Kidney (tissue), 14 donors: ENCODE data around the gene AZI2. TPM values are rescaled to one million over a fixed set of nuclear protein-coding genes. Genes with fewer than 3 reads are reported as not detected.

Source experiments
- DNase-seq, 5 donors: peaks; one replicate each; pipeline ENCODE4 v3.0.0-alpha.2; 2013 to 2020
- FAIRE-seq: peaks from 2 replicates; lab custom pipeline; 2012; peaks lifted over from hg19 to GRCh38; lab: Jason Lieb, UNC
- H3K27ac ChIP-seq, 2 donors: one replicate each; pipeline ENCODE4 v1.7.0; 2013; ENCODE audit warnings: low read depth in 2 of 2, low read length in 2 of 2, inconsistent platforms in 1 of 2
- H3K27me3 ChIP-seq: one replicate; pipeline ENCODE4 v1.7.1; 2013; ENCODE audit warnings: low read length, inconsistent platforms; ENCODE audit not compliant: control insufficient read depth, insufficient read depth
- H3K36me3 ChIP-seq, 3 donors: one replicate each; pipeline versions ENCODE4 v1.7.0 to v1.7.1; 2013; ENCODE audit warnings: low read length in 3 of 3, control low read depth in 1 of 3, inconsistent platforms in 1 of 3; ENCODE audit not compliant: insufficient read depth in 3 of 3, control insufficient read depth in 2 of 3
- H3K4me1 ChIP-seq, 3 donors: one replicate each; pipeline versions ENCODE4 v1.7.0 to v1.7.1; 2013; ENCODE audit warnings: low read length in 3 of 3, inconsistent platforms in 1 of 3, low read depth in 1 of 3; ENCODE audit not compliant: control insufficient read depth in 2 of 3, insufficient read depth in 2 of 3
- H3K4me3 ChIP-seq, 3 donors: one replicate each; pipeline versions ENCODE4 v1.7.0 to v1.8.1; 2013; ENCODE audit warnings: low read length in 3 of 3, control low read depth in 1 of 3, inconsistent platforms in 1 of 3
- H3K9ac ChIP-seq, 3 donors: one replicate each; pipeline versions ENCODE4 v1.7.0 to v1.7.1; 2013; ENCODE audit warnings: low read length in 3 of 3, control low read depth in 1 of 3, inconsistent platforms in 1 of 3
- H3K9me3 ChIP-seq, 3 donors: one replicate each; pipeline versions ENCODE4 v1.7.0 to v1.7.1; 2013; ENCODE audit warnings: low read length in 3 of 3, control low read depth in 1 of 3, inconsistent platforms in 1 of 3; ENCODE audit not compliant: control insufficient read depth in 2 of 3, insufficient read depth in 1 of 3
- intact Hi-C: fragments of 100-400 bp; cut with DNase I; formaldehyde crosslinking; loops from one replicate; pipeline ENCODE4 v1.11.1; 2022
- polyA plus RNA-seq: library from polyadenylated mRNA; stranded (reverse); fragments of 350-450 nt; fragmentation: Illumina TruSeq; extraction: RNeasy Lipid Tissue Mini Kit (QIAGEN cat#74804); gene quantifications from one replicate; pipeline ENCODE4 v1.2.3, GENCODE V29; 2014; ENCODE audit warnings: low read depth, low replicate concordance; ENCODE audit not compliant: insufficient read depth
- total RNA-seq: library from RNA; stranded (reverse); fragmentation: NEBNext Ultra II Directional; extraction: Animal tissue kit (Norgen Biotek cat#: 25700); gene quantifications from one replicate; pipeline ENCODE4 v1.2.1, GENCODE V29; 2021
- TF ChIP-seq, protein P1 (sequence below): IDR thresholded peaks from 3 replicates; pipeline ENCODE4 v1.5.1; 2012; ENCODE audit warnings: mild to moderate bottlenecking, moderate library complexity, borderline replicate concordance; ENCODE audit not compliant: insufficient read depth; ENCODE audit errors: extremely low read depth
- donor health status: control.
- donor health status: control.
- donor health status: control.
- donor health status: control.
- donor health status: control.
- donor health status: DM: yes; HTN: yes; CAD: no.
- donor health status: Normal renal cell carcinoma (clear cell type).

Gene AZI2
- total and polyA plus RNA-seq, 2 donors from 2014 or later, result 38.2 to 59.0 TPM

DNA sequence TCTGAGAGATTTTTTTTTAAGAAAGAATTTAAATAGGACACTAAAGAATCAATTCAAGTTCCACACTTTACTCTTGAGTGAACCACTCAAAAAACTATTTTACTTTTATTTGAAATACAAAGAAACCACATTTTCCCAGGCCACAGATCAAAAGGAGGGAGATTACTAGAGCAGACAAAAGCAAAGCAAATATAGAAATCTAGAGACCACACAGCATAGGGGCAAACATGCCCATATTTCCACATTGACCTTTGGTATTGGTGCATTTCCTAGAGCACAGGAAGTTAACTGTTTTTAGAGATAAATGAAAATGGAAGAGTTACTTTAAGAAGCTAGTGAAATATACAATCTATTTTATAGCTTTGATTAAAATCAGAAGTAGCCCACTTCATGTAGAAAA, 27.6 kb downstream of the AZI2 start:
- H3K9ac ChIP-seq, result no peak overlapping the region
- H3K9me3 ChIP-seq, result no peaks in the 10 kb centered on the region
- no peaks in the 10 kb centered on the region for H3K4me1 ChIP-seq
- DNase-seq (no peak), FAIRE-seq (no peak)
- H3K27me3 ChIP-seq, result no peaks in the 10 kb centered on the region
- no peak overlapping the region for H3K27ac ChIP-seq
- H3K36me3 ChIP-seq, result peaks cover 3 to 9% (median 3%) of the 10 kb centered on the region in 3 donors
- TF ChIP-seq, protein P1, sequence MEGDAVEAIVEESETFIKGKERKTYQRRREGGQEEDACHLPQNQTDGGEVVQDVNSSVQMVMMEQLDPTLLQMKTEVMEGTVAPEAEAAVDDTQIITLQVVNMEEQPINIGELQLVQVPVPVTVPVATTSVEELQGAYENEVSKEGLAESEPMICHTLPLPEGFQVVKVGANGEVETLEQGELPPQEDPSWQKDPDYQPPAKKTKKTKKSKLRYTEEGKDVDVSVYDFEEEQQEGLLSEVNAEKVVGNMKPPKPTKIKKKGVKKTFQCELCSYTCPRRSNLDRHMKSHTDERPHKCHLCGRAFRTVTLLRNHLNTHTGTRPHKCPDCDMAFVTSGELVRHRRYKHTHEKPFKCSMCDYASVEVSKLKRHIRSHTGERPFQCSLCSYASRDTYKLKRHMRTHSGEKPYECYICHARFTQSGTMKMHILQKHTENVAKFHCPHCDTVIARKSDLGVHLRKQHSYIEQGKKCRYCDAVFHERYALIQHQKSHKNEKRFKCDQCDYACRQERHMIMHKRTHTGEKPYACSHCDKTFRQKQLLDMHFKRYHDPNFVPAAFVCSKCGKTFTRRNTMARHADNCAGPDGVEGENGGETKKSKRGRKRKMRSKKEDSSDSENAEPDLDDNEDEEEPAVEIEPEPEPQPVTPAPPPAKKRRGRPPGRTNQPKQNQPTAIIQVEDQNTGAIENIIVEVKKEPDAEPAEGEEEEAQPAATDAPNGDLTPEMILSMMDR, result no peak
- H3K4me3 ChIP-seq, result no peak overlapping the region
- intact Hi-C loops, result loop anchor here (10.0 kb wide), 1 partner anchor 606 kb away; no protein-coding TSS in a partner anchor

DNA sequence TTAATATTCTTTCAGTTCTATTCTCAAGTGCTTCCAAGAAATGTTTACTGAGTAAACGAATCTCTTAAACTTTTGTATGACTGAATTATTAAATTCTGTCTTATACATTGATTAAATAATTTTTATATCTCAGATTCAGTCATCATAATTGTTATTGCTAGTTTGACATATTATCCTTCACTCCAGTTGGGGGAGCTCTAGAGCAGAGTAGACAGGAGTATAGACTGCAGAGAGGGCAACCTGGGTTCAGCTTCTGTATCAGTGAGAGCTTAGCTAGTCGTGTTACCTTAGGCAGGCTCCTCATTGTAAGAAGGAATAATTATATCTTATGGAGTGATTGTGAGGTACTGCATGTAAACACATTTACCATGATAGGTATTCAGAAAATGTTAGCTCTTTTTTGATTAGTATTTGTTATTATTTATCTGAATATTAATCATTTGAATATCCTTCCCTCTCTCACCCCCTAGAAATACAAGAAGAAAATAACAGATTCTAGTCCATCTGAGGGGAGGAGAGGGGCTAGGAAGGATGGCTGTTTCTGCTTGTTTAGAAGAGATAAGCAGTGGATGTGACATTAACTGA, 31.1 kb downstream of the AZI2 start:
- no peak overlapping the region for H3K4me3 ChIP-seq
- DNase-seq (peak in 1 of 5 donors; percentile 46), FAIRE-seq (peak; percentile 65)
- no peaks in the 10 kb centered on the region for H3K27me3 ChIP-seq
- H3K36me3 ChIP-seq, result peaks cover 0 to 4% (median 0%) of the 10 kb centered on the region in 3 donors
- intact Hi-C loops, result no loop called here
- TF ChIP-seq, protein P1, result peak; percentile 36
- H3K9me3 ChIP-seq, result no peaks in the 10 kb centered on the region
- H3K27ac ChIP-seq, result no peak overlapping the region
- no peaks in the 10 kb centered on the region for H3K4me1 ChIP-seq
- H3K9ac ChIP-seq, result no peak overlapping the region

DNA sequence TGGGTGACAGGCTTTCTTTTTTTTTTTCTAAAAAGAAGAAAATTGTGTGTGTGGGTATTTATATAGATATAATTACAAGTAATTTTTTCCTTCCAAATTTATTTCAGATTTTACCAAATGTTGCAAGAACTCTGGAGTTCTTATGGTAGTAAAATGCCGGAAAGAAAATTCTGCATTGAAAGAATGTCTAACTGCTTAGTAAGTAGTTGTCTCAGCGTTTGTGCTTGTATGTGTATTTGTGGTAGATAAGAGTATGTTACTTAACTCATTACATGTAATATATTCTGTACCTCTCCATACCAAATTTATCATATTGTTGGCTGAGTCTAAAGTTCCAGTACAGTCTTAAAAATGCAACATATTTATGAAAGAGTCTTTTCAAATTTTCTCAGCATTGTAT, 32.4 kb downstream of the AZI2 start:
- DNase-seq (no peak), FAIRE-seq (no peak)
- no peaks in the 10 kb centered on the region for H3K27me3 ChIP-seq
- H3K4me3 ChIP-seq, result no peak overlapping the region
- no peak overlapping the region for H3K9ac ChIP-seq
- H3K9me3 ChIP-seq, result no peaks in the 10 kb centered on the region
- intact Hi-C loops, result no loop called here
- peaks cover 0 to under 1% (median 0%) of the 10 kb centered on the region in 3 donors for H3K36me3 ChIP-seq
- no peaks in the 10 kb centered on the region for H3K4me1 ChIP-seq
- TF ChIP-seq, protein P1, result no peak
- no peak overlapping the region for H3K27ac ChIP-seq
